Esophagus (tissue), 2 donors: Measurements from ENCODE around the gene TOMM40. TPM values are rescaled to one million over a fixed set of nuclear protein-coding genes. Genes with fewer than 3 reads are reported as not detected.
A peak's percentile ranks its signal among the peaks of the same experiment; 100 is the strongest.

Experiments used
- H3K27ac ChIP-seq, 2 donors: one replicate each; pipeline ENCODE4 v1.5.1; 2013; ENCODE audit warnings: low read depth in 2 of 2, mild to moderate bottlenecking in 2 of 2, inconsistent platforms in 1 of 2, low read length in 1 of 2, moderate library complexity in 1 of 2
- H3K27me3 ChIP-seq, 2 donors: one replicate each; pipeline ENCODE4 v1.6.1; 2013; ENCODE audit warnings: low read length in 2 of 2, control low read depth in 1 of 2, mild to moderate bottlenecking in 1 of 2; ENCODE audit not compliant: insufficient read depth in 2 of 2, control insufficient read depth in 1 of 2
- H3K36me3 ChIP-seq, 2 donors: one replicate each; pipeline ENCODE4 v1.6.1; 2013; ENCODE audit warnings: low read length in 1 of 2; ENCODE audit not compliant: control insufficient read depth in 2 of 2, insufficient read depth in 2 of 2
- H3K4me1 ChIP-seq, 2 donors: one replicate each; pipeline ENCODE4 v1.6.1; 2013; ENCODE audit warnings: low read length in 1 of 2; ENCODE audit not compliant: control insufficient read depth in 2 of 2, insufficient read depth in 2 of 2
- H3K4me3 ChIP-seq, 2 donors: one replicate each; pipeline ENCODE4 v1.5.1; 2013; ENCODE audit warnings: low read length in 2 of 2, mild to moderate bottlenecking in 2 of 2, low read depth in 1 of 2, moderate library complexity in 1 of 2
- H3K9me3 ChIP-seq, 2 donors: one replicate each; pipeline ENCODE4 v1.6.1; 2013; ENCODE audit warnings: mild to moderate bottlenecking in 2 of 2, low read depth in 1 of 2, low read length in 1 of 2, moderate library complexity in 1 of 2; ENCODE audit not compliant: control insufficient read depth in 2 of 2, insufficient read depth in 1 of 2
- WGBS, 2 donors: extraction: QIAGEN DNeasy Blood & Tissue Kit; methylation state at CpG; one replicate each; pipeline ENCODE4 v1.1.7; 2013; 5-methylcytosine and 5-hydroxymethylcytosine counted together
- polyA plus RNA-seq, 2 donors: library from polyadenylated mRNA; stranded (reverse); fragments of 200-250 nt; gene quantifications; one replicate each; pipeline ENCODE4 v1.2.3, GENCODE V29; 2013
- donor health status: healthy with polysubstance abuse.
- donor health status: Bipolar disorder and iron deficiency.

Gene TOMM40
- polyA plus RNA-seq, 2 donors, result 46.0 to 60.8 TPM

- 52 to 56% methylated on average over 10 of the region's 10 CpGs for WGBS, 2 donors
- Histone ChIP-seq H3K27me3 (no peaks in the 10 kb centered on the region), H3K4me1 (no peaks in the 10 kb centered on the region), H3K27ac (no peak overlapping the region), H3K9me3 (no peaks in the 10 kb centered on the region), H3K36me3 (no peaks in the 10 kb centered on the region), H3K4me3 (no peak overlapping the region)
Observed at GRCh38 chr19:44943801-44944249, 52.8 kb downstream of the TOMM40 start.

GRCh38 chr19:44947041-44947581 lies 56.1 kb downstream of the TOMM40 start:
- Histone ChIP-seq H3K4me1 (no peaks in the 10 kb centered on the region), H3K27me3 (no peaks in the 10 kb centered on the region), H3K9me3 (no peaks in the 10 kb centered on the region), H3K4me3 (no peak overlapping the region), H3K27ac (no peak overlapping the region), H3K36me3 (no peaks in the 10 kb centered on the region)
- 90 to 91% methylated on average over 13 of the region's 13 CpGs for WGBS, 2 donors

GRCh38 chr19:44948237-44948636 lies 57.2 kb downstream of the TOMM40 start:
- Histone ChIP-seq H3K4me3 (no peak overlapping the region), H3K27ac (no peak overlapping the region), H3K9me3 (no peaks in the 10 kb centered on the region), H3K36me3 (no peaks in the 10 kb centered on the region), H3K4me1 (no peaks in the 10 kb centered on the region), H3K27me3 (no peaks in the 10 kb centered on the region)
- WGBS, 2 donors, result 82 to 87% methylated on average over 5 of the region's 5 CpGs

GRCh38 chr19:44948763-44949374 lies 57.8 kb downstream of the TOMM40 start:
- Histone ChIP-seq H3K27ac (no peak overlapping the region), H3K4me1 (no peaks in the 10 kb centered on the region), H3K27me3 (no peaks in the 10 kb centered on the region), H3K36me3 (no peaks in the 10 kb centered on the region), H3K4me3 (no peak overlapping the region), H3K9me3 (no peaks in the 10 kb centered on the region)
- 82 to 90% methylated on average over 4 to 5 of the region's 5 CpGs for WGBS, 2 donors

DNA sequence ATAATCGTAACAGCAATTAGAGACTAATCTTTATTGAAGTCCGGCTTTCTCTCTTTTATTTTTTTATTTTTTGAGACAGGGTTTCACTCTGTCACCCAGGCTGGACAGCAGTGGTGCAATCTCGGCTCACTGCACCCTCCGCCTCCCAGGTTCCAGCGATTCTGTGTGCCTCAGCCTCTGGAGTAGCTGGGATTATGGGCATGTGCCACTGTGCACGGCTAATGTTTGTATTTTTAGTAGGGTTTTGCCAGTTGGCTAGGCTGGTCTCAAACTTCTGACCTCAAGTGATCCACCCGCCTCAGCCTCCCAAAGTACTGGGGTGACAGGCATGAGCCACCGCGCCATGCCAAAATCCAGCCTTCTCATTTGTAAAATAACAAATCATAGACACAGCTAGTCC lies 58.5 kb downstream of the TOMM40 start:
- no peak overlapping the region for H3K27ac ChIP-seq
- no peaks in the 10 kb centered on the region for H3K27me3 ChIP-seq
- WGBS, 2 donors, result 75 to 86% methylated on average over 9 of the region's 9 CpGs

GRCh38 chr19:44951179-44952159 lies 60.4 kb downstream of the TOMM40 start:
- Histone ChIP-seq H3K4me3 (peak overlapping the region in 1 of 2 donors; percentile 16), H3K36me3 (no peaks in the 10 kb centered on the region), H3K27ac (peak overlapping the region in 1 of 2 donors; percentile 15), H3K27me3 (no peaks in the 10 kb centered on the region), H3K4me1 (peaks cover 0 to 7% of the 10 kb centered on the region in 2 donors), H3K9me3 (no peaks in the 10 kb centered on the region)
- 44 to 46% methylated on average over 13 of the region's 13 CpGs for WGBS, 2 donors

More for the DNA sequence above, 58.5 kb downstream of the TOMM40 start:
- Histone ChIP-seq H3K4me1 (no peaks in the 10 kb centered on the region), H3K4me3 (no peak overlapping the region), H3K36me3 (no peaks in the 10 kb centered on the region), H3K9me3 (no peaks in the 10 kb centered on the region)

Other genes starting within 250 kb of the TOMM40 start
- gene PVR, start 247.3 kb upstream of the TOMM40 start, polyA plus RNA-seq, result 10 to 100 TPM in 1 of 2 donors, 1 to 10 TPM in 1; 9.5 to 10.2 TPM
- gene CEACAM19, start 219.8 kb upstream of the TOMM40 start, polyA plus RNA-seq, result 1 to 10 TPM; 5.6 to 7.5 TPM
- gene CEACAM16, start 192.1 kb upstream of the TOMM40 start, polyA plus RNA-seq, result under 1 TPM in 1 of 2 donors, not detected in 1; 0.16 TPM
- 100 to 1,000 TPM in 1 of 2 donors, 10 to 100 TPM in 1; 64.5 to 107 TPM for gene BCL3, start 142.5 kb upstream of the TOMM40 start, polyA plus RNA-seq
- gene CBLC, start 113.4 kb upstream of the TOMM40 start, polyA plus RNA-seq, result 10 to 100 TPM; 35.0 to 39.4 TPM
- gene BCAM, start 82.2 kb upstream of the TOMM40 start, polyA plus RNA-seq, result 10 to 100 TPM; 18.0 to 22.1 TPM
- 10 to 100 TPM; 58.7 to 60.9 TPM for gene NECTIN2, start 45.0 kb upstream of the TOMM40 start, polyA plus RNA-seq
- 10 to 100 TPM in 1 of 2 donors, 1 to 10 TPM in 1; 9.6 to 17.9 TPM for gene APOE, start 14.5 kb downstream of the TOMM40 start, polyA plus RNA-seq
- 1 to 10 TPM; 2.0 to 2.2 TPM for gene APOC1, start 23.4 kb downstream of the TOMM40 start, polyA plus RNA-seq
- gene APOC4, start 51.0 kb downstream of the TOMM40 start, polyA plus RNA-seq, result not detected
- gene APOC2, start 54.8 kb downstream of the TOMM40 start, polyA plus RNA-seq, result under 1 TPM; 0.84 to 0.87 TPM
- gene CLPTM1, start 64.1 kb downstream of the TOMM40 start, polyA plus RNA-seq, result 10 to 100 TPM; 56.0 to 61.9 TPM
- gene RELB, start 110.2 kb downstream of the TOMM40 start, polyA plus RNA-seq, result 1 to 10 TPM; 7.2 TPM
- gene CLASRP, start 147.8 kb downstream of the TOMM40 start, polyA plus RNA-seq, result 100 to 1,000 TPM in 1 of 2 donors, 10 to 100 TPM in 1; 42.6 to 132 TPM
- gene ZNF296, start 185.2 kb downstream of the TOMM40 start, polyA plus RNA-seq, result 10 to 100 TPM in 1 of 2 donors, 1 to 10 TPM in 1; 7.6 to 14.5 TPM
- 10 to 100 TPM; 20.7 to 21.3 TPM for gene GEMIN7, start 188.0 kb downstream of the TOMM40 start, polyA plus RNA-seq
- gene PPP1R37, start 201.9 kb downstream of the TOMM40 start, polyA plus RNA-seq, result 10 to 100 TPM; 17.5 to 43.1 TPM